Measurements from ENCODE around the gene MAD1L1. TPM values are rescaled to one million over a fixed set of nuclear protein-coding genes. Genes with fewer than 3 reads are reported as not detected.

Gene MAD1L1
- total RNA-seq, 1 experiment from 2014 or later: 38.5 TPM

GRCh38 chr7:1848013-1848640 is 384.6 kb downstream of the MAD1L1 start:
- H3K79me2 ChIP-seq (ENCODE audit: insufficient read depth, low read length): no peaks in the 10 kb centered on the region
- no peak overlapping the region for H3K27ac ChIP-seq (ENCODE audit: low read depth, low read length)
- H3K36me3 ChIP-seq (ENCODE audit: control insufficient read depth in 1 of 2, insufficient read depth in 2 of 2, low read length in 2 of 2): no peaks in the 10 kb centered on the region
- ChIA-PET CTCF (no interaction called here), POLR2A (no interaction called here), RAD21 (ENCODE audit: low non-redundant PET in 1 of 2, low total read pairs in 2 of 2, uncharacterized antibody in 2 of 2, unreplicated experiment in 2 of 2) (no interaction called here)
- no peaks in the 10 kb centered on the region for H4K20me1 ChIP-seq (ENCODE audit: insufficient read depth)
- H3K9me3 ChIP-seq (ENCODE audit: control insufficient read depth in 1 of 2, insufficient read depth in 1 of 2, low read depth in 1 of 2, low read length in 2 of 2): no peaks in the 10 kb centered on the region
- intact Hi-C loops (cut with micrococcal nuclease): no loop called here
- no TSS peak for BruUV-seq (replicated peaks)
- H3K9me2 ChIP-seq (ENCODE audit: insufficient read depth): no peaks in the 10 kb centered on the region
- DNase-seq (ENCODE audit: low read depth, low spot score): no peak
- no peak for ATAC-seq
- no peak overlapping the region for H3K4me2 ChIP-seq (ENCODE audit: low read length)
- H3K9ac ChIP-seq (ENCODE audit: low read length): no peak overlapping the region
- H3K4me1 ChIP-seq (ENCODE audit: control insufficient read depth in 1 of 2, insufficient read depth in 2 of 2, low read length in 2 of 2): no peaks in the 10 kb centered on the region
- no peak overlapping the region for H3K4me3 ChIP-seq (replicated peaks in 1 of 2; ENCODE audit: low read depth in 1 of 2, low read length in 2 of 2)
- H3K27me3 ChIP-seq (ENCODE audit: insufficient read depth, low read length): no peaks in the 10 kb centered on the region
- no peak for TF ChIP-seq CEBPB (IDR thresholded peaks at IDR 0.05; ENCODE audit: low read depth)
- no peak for TF ChIP-seq JUND (IDR thresholded peaks at IDR 0.05)
- no peak for TF ChIP-seq ELF1 (IDR thresholded peaks at IDR 0.05; ENCODE audit: borderline replicate concordance, low read depth)
- no peak for TF ChIP-seq SRF (IDR thresholded peaks at IDR 0.05; ENCODE audit: low read depth)
- TF ChIP-seq EZH2phosphoT487 (IDR thresholded peaks at IDR 0.05; ENCODE audit: borderline replicate concordance): no peak
- TF ChIP-seq, protein P1, sequence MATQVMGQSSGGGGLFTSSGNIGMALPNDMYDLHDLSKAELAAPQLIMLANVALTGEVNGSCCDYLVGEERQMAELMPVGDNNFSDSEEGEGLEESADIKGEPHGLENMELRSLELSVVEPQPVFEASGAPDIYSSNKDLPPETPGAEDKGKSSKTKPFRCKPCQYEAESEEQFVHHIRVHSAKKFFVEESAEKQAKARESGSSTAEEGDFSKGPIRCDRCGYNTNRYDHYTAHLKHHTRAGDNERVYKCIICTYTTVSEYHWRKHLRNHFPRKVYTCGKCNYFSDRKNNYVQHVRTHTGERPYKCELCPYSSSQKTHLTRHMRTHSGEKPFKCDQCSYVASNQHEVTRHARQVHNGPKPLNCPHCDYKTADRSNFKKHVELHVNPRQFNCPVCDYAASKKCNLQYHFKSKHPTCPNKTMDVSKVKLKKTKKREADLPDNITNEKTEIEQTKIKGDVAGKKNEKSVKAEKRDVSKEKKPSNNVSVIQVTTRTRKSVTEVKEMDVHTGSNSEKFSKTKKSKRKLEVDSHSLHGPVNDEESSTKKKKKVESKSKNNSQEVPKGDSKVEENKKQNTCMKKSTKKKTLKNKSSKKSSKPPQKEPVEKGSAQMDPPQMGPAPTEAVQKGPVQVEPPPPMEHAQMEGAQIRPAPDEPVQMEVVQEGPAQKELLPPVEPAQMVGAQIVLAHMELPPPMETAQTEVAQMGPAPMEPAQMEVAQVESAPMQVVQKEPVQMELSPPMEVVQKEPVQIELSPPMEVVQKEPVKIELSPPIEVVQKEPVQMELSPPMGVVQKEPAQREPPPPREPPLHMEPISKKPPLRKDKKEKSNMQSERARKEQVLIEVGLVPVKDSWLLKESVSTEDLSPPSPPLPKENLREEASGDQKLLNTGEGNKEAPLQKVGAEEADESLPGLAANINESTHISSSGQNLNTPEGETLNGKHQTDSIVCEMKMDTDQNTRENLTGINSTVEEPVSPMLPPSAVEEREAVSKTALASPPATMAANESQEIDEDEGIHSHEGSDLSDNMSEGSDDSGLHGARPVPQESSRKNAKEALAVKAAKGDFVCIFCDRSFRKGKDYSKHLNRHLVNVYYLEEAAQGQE (IDR thresholded peaks at IDR 0.05; ENCODE audit: low read depth): no peak
- TF ChIP-seq, protein P2, sequence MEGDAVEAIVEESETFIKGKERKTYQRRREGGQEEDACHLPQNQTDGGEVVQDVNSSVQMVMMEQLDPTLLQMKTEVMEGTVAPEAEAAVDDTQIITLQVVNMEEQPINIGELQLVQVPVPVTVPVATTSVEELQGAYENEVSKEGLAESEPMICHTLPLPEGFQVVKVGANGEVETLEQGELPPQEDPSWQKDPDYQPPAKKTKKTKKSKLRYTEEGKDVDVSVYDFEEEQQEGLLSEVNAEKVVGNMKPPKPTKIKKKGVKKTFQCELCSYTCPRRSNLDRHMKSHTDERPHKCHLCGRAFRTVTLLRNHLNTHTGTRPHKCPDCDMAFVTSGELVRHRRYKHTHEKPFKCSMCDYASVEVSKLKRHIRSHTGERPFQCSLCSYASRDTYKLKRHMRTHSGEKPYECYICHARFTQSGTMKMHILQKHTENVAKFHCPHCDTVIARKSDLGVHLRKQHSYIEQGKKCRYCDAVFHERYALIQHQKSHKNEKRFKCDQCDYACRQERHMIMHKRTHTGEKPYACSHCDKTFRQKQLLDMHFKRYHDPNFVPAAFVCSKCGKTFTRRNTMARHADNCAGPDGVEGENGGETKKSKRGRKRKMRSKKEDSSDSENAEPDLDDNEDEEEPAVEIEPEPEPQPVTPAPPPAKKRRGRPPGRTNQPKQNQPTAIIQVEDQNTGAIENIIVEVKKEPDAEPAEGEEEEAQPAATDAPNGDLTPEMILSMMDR (IDR thresholded peaks at IDR 0.05 in 2 of 3, conservative IDR thresholded peaks at IDR 0.05 in 1 of 3; ENCODE audit: borderline replicate concordance in 1 of 3, insufficient read depth in 1 of 3, low read depth in 2 of 3, low read length in 2 of 3): no peak
- no peak overlapping the region for H2AFZ ChIP-seq (ENCODE audit: low read depth, low read length, poor library complexity, severe bottlenecking)
